ENCODE measurements around the gene AHCY. TPM values are rescaled to one million over a fixed set of nuclear protein-coding genes. Genes with fewer than 3 reads are reported as not detected.
A peak's percentile ranks its signal among the peaks of the same experiment; 100 is the strongest.
"Not testable (repeated sequence)": the region's sequence is repeated elsewhere in the genome, so short reads cannot be mapped to it uniquely, and the experiment has no call there.

The AHCY gene
- total RNA-seq, 3 donors from 2014 or later, result 71.5 to 98.6 (median 74.3) TPM

GRCh38 chr20:34264141-34264540, 39.0 kb downstream of the AHCY start:
- DNase-seq, result no peak
- ATAC-seq, result no peak
- no peak for TF ChIP-seq CTCF (IDR thresholded peaks at IDR 0.05)
- no peaks in the 10 kb centered on the region for H3K36me3 ChIP-seq (ENCODE audit: low read depth)
- intact Hi-C loops (cut with DNase I, micrococcal nuclease), result no loop called here
- no peaks in the 10 kb centered on the region for H3K9me3 ChIP-seq
- no peak overlapping the region for H3K4me3 ChIP-seq
- H3K4me1 ChIP-seq (ENCODE audit: low read depth), result no peaks in the 10 kb centered on the region

- H3K36me3 ChIP-seq (ENCODE audit: low read depth); H3K4me3 ChIP-seq; H3K4me1 ChIP-seq (ENCODE audit: low read depth); intact Hi-C loops (cut with DNase I, micrococcal nuclease); DNase-seq; ATAC-seq; H3K9me3 ChIP-seq: not testable (repeated sequence)
These were observed 39.7 kb downstream of the AHCY start for GRCh38 chr20:34263468-34263867.

- no peak for TF ChIP-seq CTCF (IDR thresholded peaks at IDR 0.05)
- Histone ChIP-seq H3K36me3 (ENCODE audit: low read depth) (no peaks in the 10 kb centered on the region), H3K9me3 (no peaks in the 10 kb centered on the region), H3K4me1 (ENCODE audit: low read depth) (no peaks in the 10 kb centered on the region), H3K4me3 (no peak overlapping the region)
- intact Hi-C loops (cut with DNase I, micrococcal nuclease), result no loop called here
- no peak for DNase-seq
- peak; percentile 32 for ATAC-seq
These were observed 40.5 kb downstream of the AHCY start for GRCh38 chr20:34262488-34263288.

GRCh38 chr20:34260208-34260942, 42.8 kb downstream of the AHCY start:
- no peaks in the 10 kb centered on the region for H3K4me1 ChIP-seq (ENCODE audit: low read depth)
- H3K4me3 ChIP-seq, result no peak overlapping the region
- no peak for DNase-seq
- H3K9me3 ChIP-seq, result no peaks in the 10 kb centered on the region
- no peaks in the 10 kb centered on the region for H3K36me3 ChIP-seq (ENCODE audit: low read depth)
- intact Hi-C loops (cut with DNase I, micrococcal nuclease), result no loop called here
- TF ChIP-seq CTCF (IDR thresholded peaks at IDR 0.05), result no peak
- no peak for ATAC-seq

- DNase-seq (no peak), ATAC-seq (no peak)
- Histone ChIP-seq H3K9me3 (no peaks in the 10 kb centered on the region), H3K36me3 (ENCODE audit: low read depth) (no peaks in the 10 kb centered on the region), H3K4me3 (no peak overlapping the region), H3K4me1 (ENCODE audit: low read depth) (no peaks in the 10 kb centered on the region)
- intact Hi-C loops (cut with DNase I, micrococcal nuclease), result no loop called here
- no peak for TF ChIP-seq CTCF (IDR thresholded peaks at IDR 0.05)
These were observed 46.5 kb downstream of the AHCY start for GRCh38 chr20:34256629-34257124.

GRCh38 chr20:34254979-34255378, 48.2 kb downstream of the AHCY start:
- ATAC-seq (peak; percentile 21), DNase-seq (no peak)
- intact Hi-C loops (cut with DNase I, micrococcal nuclease), result no loop called here
- H3K4me1 ChIP-seq (ENCODE audit: low read depth), result no peaks in the 10 kb centered on the region
- no peak overlapping the region for H3K4me3 ChIP-seq
- H3K36me3 ChIP-seq (ENCODE audit: low read depth), result no peaks in the 10 kb centered on the region
- TF ChIP-seq CTCF (IDR thresholded peaks at IDR 0.05), result no peak
- no peaks in the 10 kb centered on the region for H3K9me3 ChIP-seq

GRCh38 chr20:34252431-34253086, 50.6 kb downstream of the AHCY start:
- H3K4me3 ChIP-seq; intact Hi-C loops (cut with DNase I, micrococcal nuclease); H3K9me3 ChIP-seq; H3K36me3 ChIP-seq (ENCODE audit: low read depth); DNase-seq; H3K4me1 ChIP-seq (ENCODE audit: low read depth); ATAC-seq: not testable (repeated sequence)
